ENCODE data around the gene SETD2.
"Not testable (repeated sequence)": the region's sequence is repeated elsewhere in the genome, so short reads cannot be mapped to it uniquely, and the experiment has no call there.

Gene SETD2

DNA sequence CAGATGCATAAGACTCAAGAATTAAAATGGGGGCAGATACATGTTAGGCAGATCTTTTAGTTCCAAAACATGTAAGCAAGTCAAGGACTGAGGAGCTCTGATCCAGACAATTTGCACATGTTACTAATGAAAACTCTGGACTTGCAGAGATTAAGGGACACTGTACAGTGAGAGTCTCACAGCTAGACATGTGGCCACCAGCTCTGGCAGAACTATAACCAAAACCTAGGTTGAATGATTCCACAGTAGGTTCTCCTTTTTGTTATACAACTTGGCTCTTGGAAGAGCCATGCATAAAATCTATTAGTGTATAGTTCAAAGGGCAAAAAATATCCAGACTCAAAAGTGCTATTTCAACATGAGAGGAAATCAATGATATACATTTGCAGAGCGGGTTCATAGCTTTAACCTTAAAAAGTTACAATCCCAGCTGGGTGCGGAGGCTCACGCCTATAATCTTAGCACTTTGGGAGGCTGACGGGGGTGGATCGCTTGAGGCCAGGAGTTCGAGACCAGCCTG lies 61.8 kb downstream of the SETD2 start:
- no peak overlapping the region for H3K4me3 ChIP-seq (ENCODE audit: low read depth, low read length)

DNA sequence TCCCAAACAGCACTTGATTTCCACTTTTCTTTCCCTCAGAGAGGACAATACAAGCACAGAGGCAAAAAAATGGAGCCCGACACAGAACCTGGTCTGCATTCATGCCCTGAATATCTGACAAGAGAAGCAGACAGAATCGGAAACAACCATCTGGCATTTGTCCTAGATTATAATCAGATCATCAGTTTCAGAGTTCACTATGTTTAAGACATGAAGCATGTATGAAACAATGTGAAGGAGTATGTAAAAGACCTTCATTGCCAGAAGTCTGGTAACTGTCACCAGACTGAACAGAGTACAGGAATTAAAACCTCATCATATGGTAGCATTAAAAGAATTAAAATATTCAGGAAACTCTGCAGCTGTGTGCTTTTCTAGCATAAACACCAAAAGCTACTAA lies 65.0 kb downstream of the SETD2 start:
- no peak overlapping the region for H3K4me3 ChIP-seq (ENCODE audit: low read depth, low read length)

DNA sequence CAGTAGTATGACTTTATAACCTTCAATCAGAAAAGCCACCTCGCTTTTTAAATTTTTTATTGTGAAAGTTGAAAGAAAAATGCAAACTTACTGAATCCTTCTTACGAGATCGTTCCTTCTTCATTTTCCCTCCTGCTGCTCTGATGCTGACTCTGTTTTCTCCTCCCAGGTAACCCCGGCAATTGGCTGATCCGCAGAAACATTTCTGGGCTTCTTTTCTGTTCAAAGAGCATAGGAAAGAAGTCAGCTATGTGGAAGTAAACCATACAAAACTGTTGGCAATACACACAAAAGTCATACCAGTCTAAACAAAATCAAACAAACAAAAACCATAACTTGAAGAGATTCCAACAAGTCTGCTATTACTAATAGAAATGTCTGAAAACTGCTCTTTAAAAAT lies 66.0 kb downstream of the SETD2 start:
- H3K4me3 ChIP-seq (ENCODE audit: low read depth, low read length): no peak overlapping the region

DNA sequence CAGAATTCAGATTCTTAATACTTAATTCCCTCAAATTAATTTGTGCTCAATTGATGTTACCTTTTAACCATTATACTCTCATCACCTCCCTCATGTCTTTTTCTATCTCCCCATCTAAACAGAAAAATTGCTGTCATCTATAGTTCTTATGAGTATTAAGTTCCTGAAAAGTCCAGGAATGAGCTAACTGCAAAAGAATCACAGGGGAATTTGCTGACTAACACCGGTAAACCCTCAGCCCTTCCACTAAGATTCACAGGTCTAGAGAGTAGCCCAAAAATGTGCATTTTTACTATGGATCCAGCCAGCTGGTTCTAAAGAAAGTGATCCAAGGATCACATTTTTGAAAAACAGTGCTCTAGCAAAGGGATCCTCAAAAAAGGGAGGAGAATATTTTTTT lies 67.0 kb downstream of the SETD2 start:
- no peak overlapping the region for H3K4me3 ChIP-seq (ENCODE audit: low read depth, low read length)

DNA sequence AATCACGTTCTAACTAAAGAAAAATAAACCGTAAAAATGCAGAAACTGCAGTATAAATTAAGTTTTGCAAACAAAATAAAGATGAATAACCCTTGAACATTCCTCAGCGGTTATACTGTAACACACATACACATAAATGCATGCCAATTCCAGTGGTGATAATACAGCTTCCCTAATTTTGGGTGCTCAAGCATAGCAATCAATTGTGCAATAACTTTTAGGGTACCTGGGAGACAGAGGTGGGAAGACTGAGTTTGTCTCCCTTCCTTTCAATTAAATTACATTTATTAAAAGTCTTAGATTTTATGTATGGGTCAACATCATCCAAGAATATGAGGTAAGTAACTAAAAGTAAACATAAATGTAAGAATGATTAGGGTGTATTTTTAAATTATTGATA lies 71.8 kb downstream of the SETD2 start:
- H3K4me3 ChIP-seq (ENCODE audit: low read depth, low read length): no peak overlapping the region

DNA sequence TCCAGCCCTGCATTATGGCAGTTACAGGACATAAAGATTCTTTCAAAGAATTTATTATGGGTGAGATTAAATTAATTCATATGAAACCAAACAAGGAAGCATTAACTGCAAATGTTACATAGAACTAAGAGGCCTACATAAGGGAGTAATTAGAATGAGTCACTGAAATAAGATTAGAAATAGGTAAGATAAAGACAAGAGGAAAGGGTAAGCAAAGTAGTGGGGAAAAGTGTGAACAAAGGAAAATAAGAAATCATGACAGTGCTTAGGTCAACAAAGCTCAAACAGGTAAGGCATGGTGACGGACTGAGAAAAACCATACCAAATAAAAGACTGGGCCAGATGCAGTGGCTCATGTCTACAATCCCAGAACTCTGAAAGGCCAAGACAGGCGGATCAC lies 74.3 kb downstream of the SETD2 start:
- H3K4me3 ChIP-seq (ENCODE audit: low read depth, low read length): no peak overlapping the region

DNA sequence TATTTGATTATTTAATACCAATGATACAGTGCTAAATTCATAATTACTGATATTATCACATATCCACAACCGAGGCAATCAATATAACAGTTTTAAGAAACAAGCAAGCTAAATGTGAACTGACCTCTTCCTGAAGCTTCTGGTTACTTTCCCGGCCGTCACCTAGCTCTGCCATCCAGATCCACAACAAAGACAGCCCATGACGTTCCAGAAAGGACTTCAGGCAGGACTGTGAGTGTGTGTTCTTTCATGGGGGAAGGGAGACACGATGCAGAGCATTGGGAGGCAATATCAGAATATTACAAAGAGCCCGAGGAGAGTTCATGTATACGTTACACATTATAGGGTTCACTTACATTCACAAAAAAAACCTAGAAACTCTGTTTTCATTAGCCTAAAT lies 77.8 kb downstream of the SETD2 start:
- no peak overlapping the region for H3K4me3 ChIP-seq (ENCODE audit: low read depth, low read length)

DNA sequence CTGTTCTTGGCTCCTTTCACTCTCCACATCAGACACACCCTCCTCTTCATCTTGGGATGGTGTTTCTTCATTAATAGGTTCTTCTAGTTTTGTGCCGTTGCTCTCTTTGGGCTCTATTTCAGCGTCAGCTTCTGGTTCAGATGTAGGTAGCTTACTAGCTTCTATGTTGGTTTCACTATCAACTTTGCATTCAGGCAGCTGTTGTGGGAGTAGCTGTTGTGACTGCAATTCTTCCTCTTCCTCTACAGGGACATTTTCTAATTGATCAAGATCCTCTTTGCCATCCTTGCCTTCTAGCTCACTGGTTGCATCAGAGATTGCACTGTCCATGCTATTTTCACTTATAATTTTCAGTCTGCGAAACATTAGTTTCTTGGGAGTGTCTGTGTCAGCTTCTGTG lies 80.1 kb downstream of the SETD2 start:
- no peak overlapping the region for H3K4me3 ChIP-seq (ENCODE audit: low read depth, low read length)

DNA sequence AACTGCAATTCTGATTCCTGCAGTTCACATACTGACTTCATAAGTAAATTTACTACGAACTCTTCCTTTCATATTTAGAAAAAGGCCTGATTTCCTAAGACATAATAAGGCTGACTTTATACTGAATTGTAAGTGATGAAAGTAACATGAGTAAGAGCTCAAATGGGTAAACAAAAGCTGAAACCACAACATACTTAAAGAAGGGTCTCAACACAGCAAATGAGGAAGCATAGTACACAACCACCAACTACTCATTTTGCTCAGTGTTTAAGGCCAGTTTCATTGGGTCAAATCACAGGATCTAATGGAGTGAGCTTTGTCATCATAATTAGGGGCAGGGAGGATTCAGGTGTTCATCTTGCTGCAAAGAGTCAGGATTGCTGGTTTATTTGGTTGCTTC lies 81.4 kb downstream of the SETD2 start:
- no peak overlapping the region for H3K4me3 ChIP-seq (ENCODE audit: low read depth, low read length)

DNA sequence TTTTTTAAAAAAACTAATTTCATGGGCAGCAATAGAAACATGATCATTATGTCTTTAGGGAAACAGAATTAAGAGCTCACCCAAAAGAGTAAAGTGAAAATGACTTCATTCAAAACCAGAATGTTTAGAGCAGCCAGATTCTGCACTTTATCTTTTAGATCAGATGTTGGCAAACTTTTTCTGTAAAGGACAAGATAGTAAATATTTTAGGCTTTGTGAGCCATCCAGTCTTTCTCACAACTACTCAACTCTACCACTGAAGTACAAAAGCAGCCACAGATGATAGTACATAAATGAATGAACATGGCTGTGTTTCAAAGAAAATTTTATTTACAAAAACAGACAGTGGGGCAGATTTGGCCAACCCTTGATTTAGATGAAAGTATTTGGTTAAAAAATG lies 84.5 kb downstream of the SETD2 start:
- no peak overlapping the region for H3K4me3 ChIP-seq (ENCODE audit: low read depth, low read length)

DNA sequence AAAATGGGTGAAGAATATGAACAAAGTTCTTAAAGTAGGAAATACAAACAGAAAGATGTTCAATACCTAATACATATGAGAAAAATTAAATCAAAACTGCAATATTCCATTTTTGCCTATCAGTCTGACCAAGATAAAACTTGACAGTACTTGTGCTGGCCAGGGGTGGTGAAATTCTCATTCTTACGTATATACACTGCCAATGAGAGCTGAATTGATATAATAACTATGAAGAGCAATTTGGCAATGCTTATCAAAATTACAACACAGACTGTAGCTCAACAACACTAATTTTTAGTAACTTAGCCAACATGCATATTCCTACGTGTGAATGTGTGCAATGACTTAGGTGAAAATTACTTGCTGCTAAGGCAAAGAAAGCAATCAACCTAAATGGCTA lies 90.2 kb downstream of the SETD2 start:
- H3K4me3 ChIP-seq (ENCODE audit: low read depth, low read length): no peak overlapping the region

DNA sequence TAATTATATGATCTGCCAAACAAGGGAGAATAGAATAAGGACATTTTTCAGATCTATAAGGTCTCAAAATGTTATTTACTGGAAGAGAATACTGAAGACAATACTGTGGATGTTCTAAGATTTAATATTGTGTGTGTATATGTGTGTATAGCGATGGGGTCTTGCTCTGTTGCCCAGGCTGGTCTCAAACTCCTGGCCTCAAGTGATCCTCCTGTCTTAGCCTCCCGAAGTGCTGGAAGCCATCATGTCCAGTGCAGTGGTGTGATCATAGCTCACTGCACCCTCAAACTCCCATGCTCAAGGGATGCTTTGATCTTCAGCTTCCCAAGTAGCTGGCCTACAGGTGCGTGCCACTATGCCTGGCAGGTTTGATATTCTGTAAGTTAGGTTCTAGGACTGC lies 93.1 kb downstream of the SETD2 start:
- H3K4me3 ChIP-seq (ENCODE audit: low read depth, low read length): no peak overlapping the region

DNA sequence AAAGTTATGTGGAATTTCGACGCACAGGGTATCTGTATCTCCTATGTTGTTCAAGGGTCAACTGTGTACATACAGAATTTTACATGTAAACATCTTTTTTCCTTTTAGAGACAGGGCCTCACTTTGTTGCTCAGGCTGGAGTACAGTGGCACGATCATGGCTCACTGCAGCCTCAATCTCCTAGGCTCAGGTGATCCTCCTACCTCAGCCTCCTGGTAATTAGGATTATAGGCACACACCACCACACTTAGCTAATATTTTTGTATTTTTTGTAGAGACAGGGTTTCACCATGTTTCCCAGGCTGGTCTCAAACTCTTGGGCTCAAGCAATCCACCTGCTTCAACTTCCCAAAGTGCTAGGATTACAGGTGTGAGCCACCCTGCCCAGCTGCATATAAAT lies 97.7 kb downstream of the SETD2 start:
- H3K4me3 ChIP-seq (ENCODE audit: low read depth, low read length): not testable (repeated sequence)

DNA sequence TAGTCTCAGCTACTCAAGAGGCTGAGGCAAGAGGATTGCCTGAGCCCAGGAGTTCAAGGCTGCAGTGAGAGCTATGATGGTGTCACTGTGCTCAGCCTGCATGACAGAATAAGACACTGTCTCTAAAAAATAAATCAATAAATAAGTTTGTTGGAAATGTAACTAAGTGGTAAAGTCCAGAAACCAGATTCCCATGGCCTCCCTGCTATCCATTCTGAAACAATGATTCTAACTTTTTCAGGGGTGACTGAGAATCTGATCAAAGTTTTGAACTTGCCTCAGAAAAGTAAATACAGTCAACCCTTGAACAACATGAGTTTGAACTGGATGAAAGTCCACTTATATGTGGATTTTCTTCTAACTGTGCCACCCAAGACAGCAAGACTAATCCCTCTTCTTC lies 98.2 kb downstream of the SETD2 start:
- no peak overlapping the region for H3K4me3 ChIP-seq (ENCODE audit: low read depth, low read length)

DNA sequence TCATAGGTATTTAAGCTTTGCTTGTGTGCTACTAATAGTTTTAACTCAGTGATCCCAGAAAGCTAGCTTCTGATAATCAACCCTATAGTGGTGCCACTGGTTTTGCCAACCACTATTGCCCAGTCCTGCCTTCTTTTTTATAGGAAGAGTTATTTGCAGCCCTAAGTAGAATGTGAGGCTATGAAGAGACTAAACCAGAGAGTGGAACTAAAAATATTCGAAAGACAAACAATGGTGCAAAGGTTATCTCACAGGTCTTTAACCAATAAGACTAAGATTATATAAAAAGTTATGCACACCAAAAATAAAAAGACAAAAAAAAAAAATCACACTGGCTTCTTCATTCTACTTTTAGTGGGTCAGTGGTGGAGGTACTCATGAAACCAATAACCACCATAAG lies 98.9 kb downstream of the SETD2 start:
- no peak overlapping the region for H3K4me3 ChIP-seq (ENCODE audit: low read depth, low read length)

DNA sequence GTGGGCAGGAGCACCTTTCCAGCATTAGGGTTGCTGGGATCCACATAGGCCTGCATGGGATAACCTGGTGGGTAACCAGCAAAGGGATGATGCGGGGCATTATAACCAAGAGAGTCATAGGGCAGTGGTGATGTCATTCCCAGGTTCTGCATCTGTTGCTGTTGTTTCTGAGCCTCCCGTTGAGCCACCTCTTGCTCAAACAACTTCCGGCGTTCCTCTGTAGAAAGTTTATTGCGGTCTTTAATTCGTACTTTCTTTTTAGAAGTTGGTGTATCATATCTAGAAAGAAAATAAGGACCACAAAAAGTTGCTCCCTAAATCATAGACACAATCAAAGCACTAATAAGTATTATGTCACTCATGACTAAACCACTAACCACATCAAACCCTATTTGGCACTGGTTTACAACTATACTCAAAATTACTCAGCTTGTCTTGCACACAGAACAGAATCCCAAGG lies 106.7 kb downstream of the SETD2 start:
- H3K4me3 ChIP-seq (ENCODE audit: low read depth, low read length): no peak overlapping the region

DNA sequence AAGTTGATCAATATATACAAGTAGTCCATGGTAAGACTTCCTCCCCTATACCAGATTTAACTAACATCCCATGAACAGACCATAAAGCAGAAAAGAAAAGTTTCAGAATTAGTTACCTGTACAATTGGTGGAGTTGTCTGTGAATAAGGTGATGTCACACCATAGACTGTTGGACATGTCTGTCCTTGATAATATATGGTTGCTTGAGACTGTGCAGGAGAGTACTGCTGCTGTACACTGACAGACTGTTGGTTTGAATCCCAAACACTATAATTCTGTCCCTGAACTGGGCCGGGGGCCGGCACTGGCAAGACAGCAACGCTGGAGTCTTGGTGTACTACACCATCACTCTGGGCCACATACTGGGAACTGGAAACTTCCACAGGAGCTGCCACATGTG lies 107.2 kb downstream of the SETD2 start:
- no peak overlapping the region for H3K4me3 ChIP-seq (ENCODE audit: low read depth, low read length)

DNA sequence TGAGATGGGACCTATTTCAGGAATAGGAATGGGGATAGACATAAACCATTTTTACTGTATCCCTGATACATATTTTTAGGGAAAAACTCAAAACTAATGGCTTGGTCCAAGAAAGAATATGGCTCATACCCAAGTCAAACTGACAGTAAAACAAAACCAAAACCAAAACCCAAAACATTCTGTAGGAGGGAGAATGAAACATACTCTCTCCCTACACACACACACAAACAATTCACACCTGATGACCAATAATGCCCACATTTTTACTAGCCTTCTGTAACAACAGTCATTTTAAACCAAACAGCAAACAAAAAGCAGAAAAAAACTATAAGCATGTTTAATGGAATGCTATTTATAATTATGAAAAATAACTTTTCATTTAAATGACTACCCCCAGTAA lies 109.5 kb downstream of the SETD2 start:
- H3K4me3 ChIP-seq (ENCODE audit: low read depth, low read length): no peak overlapping the region

DNA sequence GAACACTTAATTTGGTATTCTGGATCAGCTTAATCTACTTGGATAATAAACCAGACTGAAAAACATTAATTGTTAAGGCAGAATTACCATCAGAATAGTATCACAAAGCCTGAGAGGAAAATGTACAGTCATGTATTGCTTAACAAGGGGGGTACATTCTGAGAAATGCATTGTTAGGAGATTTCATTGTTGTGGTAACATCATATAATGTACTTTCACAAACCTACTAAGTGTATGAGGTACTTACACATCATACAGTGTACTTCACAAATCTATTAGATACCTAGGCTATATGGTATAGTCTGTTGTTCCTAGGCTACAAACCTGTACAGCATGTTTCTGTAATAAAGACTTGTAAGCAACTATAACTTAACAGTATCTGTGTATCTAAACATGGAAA lies 116.2 kb downstream of the SETD2 start:
- H3K4me3 ChIP-seq (ENCODE audit: low read depth, low read length): no peak overlapping the region

DNA sequence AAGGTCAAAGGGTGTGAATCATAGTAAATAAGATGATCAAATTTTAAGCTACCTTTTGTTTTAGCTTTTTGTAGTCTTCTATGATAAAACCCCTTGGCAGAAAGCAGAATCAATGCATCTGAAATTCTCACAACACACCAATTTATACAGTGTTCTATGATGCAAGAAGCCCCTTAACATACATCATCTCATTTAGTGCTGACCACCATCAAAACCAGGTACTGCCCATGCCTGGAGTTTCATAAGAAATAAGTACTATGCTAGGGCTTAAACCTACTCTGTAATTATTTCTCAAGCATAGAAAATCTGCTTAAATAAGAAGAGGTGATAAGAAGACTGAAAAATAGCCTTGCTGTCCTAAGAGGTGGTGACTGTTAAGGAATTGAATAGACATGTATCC lies 116.8 kb downstream of the SETD2 start:
- no peak overlapping the region for H3K4me3 ChIP-seq (ENCODE audit: low read depth, low read length)

DNA sequence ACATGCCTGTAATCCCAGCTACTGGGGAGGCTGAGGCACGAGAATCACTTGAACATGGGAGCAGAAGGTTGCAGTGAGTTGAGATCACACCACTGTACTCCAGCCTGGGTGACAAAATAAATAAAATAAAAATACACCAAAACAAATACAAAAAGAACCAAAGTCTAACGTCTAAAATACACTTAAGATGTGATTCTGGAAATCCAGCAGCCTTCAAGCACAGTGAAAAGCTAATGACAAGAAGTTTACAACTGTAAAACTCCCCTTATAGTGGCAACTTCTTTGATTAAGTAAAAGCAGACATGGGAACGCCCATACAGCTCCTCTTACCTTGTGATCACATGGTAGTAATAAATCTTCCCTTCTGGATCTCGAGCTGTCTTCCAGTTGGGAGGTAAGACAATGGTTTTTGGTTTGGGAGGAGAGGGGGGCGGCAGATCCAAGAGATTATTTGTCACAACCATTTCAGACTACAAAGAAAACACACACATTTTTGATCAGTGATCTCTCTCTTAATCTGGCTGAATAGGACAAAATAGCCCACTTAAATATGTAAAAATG lies 121.6 kb downstream of the SETD2 start:
- no peak overlapping the region for H3K4me3 ChIP-seq (ENCODE audit: low read depth, low read length)

DNA sequence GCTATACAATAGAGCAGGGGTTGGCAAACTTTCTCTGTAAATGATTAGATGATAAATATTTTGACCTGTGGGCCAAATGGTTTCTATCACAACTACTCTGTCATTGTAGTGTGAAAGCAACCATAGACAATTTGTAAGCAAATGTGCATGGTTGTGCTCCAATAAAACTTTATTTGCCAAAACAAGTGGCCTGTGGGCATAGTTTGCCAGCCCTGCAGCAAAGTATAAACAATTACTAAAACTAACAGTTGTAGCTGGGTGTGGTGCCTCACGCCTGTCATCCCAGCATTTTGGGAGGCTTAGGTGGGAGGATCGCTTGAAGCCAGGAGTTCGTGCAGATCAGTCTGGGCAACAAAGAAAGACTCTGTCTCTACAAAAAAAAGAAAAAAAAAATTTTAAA lies 122.8 kb downstream of the SETD2 start:
- H3K4me3 ChIP-seq (ENCODE audit: low read depth, low read length): no peak overlapping the region

DNA sequence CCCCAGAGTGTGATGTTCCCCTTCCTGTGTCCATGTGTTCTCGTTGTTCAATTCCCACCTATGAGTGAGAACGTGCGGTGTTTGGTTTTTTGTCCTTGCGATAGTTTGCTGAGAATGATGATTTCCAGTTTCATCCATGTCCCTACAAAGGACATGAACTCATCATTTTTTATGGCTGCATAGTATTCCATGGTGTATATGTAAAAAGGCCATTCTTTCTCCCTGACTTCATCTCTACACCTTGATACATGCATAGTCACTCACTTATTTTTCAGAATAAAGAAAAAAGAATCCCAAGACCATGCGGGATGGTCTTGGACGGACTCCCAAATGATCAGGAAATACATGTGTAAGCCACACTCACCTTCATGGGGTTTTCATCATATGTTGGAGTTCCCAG lies 126.6 kb downstream of the SETD2 start:
- H3K4me3 ChIP-seq (ENCODE audit: low read depth, low read length): not testable (repeated sequence)

DNA sequence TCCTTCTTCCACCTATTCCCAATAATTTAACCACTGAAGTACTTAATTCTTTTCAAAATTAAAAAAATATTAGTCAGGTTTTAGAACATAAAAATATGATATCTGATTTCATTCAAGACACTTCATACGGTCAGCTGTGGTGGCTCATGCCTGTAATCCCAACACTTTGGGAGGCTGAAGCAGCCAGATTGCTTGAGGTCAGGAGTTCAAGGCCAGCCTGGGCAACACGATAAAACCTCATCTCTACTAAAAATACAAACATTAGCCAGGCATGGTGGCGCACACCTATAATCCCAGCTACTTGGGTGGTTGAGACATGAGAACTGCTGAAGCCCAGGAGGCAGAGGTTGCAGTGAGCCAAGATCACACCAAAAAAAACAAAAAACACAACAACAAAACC lies 127.8 kb downstream of the SETD2 start:
- no peak overlapping the region for H3K4me3 ChIP-seq (ENCODE audit: low read depth, low read length)
